Stimulated activated naive CD8-positive, alpha-beta T cell treated with anti-CD3 and anti-CD28 coated beads, Interleukin-15, Interleukin-2, amounts not matched to agents 100 ng/mL and 50 ng/mL, for 24 hours (primary cell): ENCODE measurements around the gene OR52K1.
"Not testable (repeated sequence)": the region's sequence is repeated elsewhere in the genome, so short reads cannot be mapped to it uniquely, and the experiment has no call there.

ENCODE experiments used
- H3K27ac Mint-ChIP-seq: one replicate; pipeline ENCODE4 v1.8.0; 2021; ENCODE audit warnings: mild to moderate bottlenecking, mixed read lengths
- H3K27me3 Mint-ChIP-seq: one replicate; pipeline ENCODE4 v1.8.0; 2021; ENCODE audit warnings: mixed read lengths
- H3K36me3 Mint-ChIP-seq: one replicate; pipeline ENCODE4 v1.8.0; 2021; ENCODE audit warnings: low read depth, mixed read lengths
- H3K4me1 Mint-ChIP-seq: one replicate; pipeline ENCODE4 v1.8.0; 2021; ENCODE audit warnings: low read depth, mixed read lengths
- H3K4me3 Mint-ChIP-seq: one replicate; pipeline ENCODE4 v1.8.0; 2021; ENCODE audit warnings: mild to moderate bottlenecking, mixed read lengths
- H3K9me3 Mint-ChIP-seq: one replicate; pipeline ENCODE4 v1.8.0; 2021; ENCODE audit warnings: mixed read lengths

Gene OR52K1

GRCh38 chr11:4514196-4514595, 31.8 kb downstream of the OR52K1 start:
- Mint-ChIP-seq H3K27me3 (no peaks in the 10 kb centered on the region), H3K27ac (no peak overlapping the region), H3K9me3 (no peaks in the 10 kb centered on the region), H3K4me1 (no peaks in the 10 kb centered on the region), H3K36me3 (no peaks in the 10 kb centered on the region), H3K4me3 (no peak overlapping the region)

- H3K4me3 Mint-ChIP-seq: no peak overlapping the region
- H3K4me1 Mint-ChIP-seq: no peaks in the 10 kb centered on the region
- H3K27ac Mint-ChIP-seq: no peak overlapping the region
- no peaks in the 10 kb centered on the region for H3K36me3 Mint-ChIP-seq
- peaks cover 21% of the 10 kb centered on the region for H3K27me3 Mint-ChIP-seq
- H3K9me3 Mint-ChIP-seq: no peaks in the 10 kb centered on the region
These were observed 39.9 kb downstream of the OR52K1 start for GRCh38 chr11:4522339-4522738.

GRCh38 chr11:4522752-4523151, 40.3 kb downstream of the OR52K1 start:
- H3K4me3 Mint-ChIP-seq: no peak overlapping the region
- H3K27me3 Mint-ChIP-seq: peaks cover 23% of the 10 kb centered on the region
- no peaks in the 10 kb centered on the region for H3K36me3 Mint-ChIP-seq

GRCh38 chr11:4523666-4524065, 41.2 kb downstream of the OR52K1 start:
- H3K4me3 Mint-ChIP-seq: no peak overlapping the region

More at GRCh38 chr11:4522752-4523151, 40.3 kb downstream of the OR52K1 start:
- H3K27ac Mint-ChIP-seq: no peak overlapping the region
- H3K9me3 Mint-ChIP-seq: no peaks in the 10 kb centered on the region
- H3K4me1 Mint-ChIP-seq: no peaks in the 10 kb centered on the region

GRCh38 chr11:4527926-4528325, 45.5 kb downstream of the OR52K1 start:
- Mint-ChIP-seq H3K4me3 (no peak overlapping the region), H3K27me3 (peaks cover 30% of the 10 kb centered on the region), H3K9me3 (no peaks in the 10 kb centered on the region), H3K4me1 (no peaks in the 10 kb centered on the region), H3K36me3 (no peaks in the 10 kb centered on the region), H3K27ac (no peak overlapping the region)

More at GRCh38 chr11:4523666-4524065, 41.2 kb downstream of the OR52K1 start:
- no peaks in the 10 kb centered on the region for H3K4me1 Mint-ChIP-seq
- no peaks in the 10 kb centered on the region for H3K36me3 Mint-ChIP-seq
- H3K27me3 Mint-ChIP-seq: peaks cover 23% of the 10 kb centered on the region
- H3K9me3 Mint-ChIP-seq: no peaks in the 10 kb centered on the region
- H3K27ac Mint-ChIP-seq: no peak overlapping the region

GRCh38 chr11:4531686-4532085, 49.2 kb downstream of the OR52K1 start:
- not testable (repeated sequence) for H3K4me1 Mint-ChIP-seq, H3K27ac Mint-ChIP-seq, H3K9me3 Mint-ChIP-seq, H3K36me3 Mint-ChIP-seq, H3K4me3 Mint-ChIP-seq
- H3K27me3 Mint-ChIP-seq: peaks cover 17% of the 10 kb centered on the region

GRCh38 chr11:4539603-4540219, 57.3 kb downstream of the OR52K1 start:
- H3K4me3 Mint-ChIP-seq: no peak overlapping the region
- no peaks in the 10 kb centered on the region for H3K9me3 Mint-ChIP-seq
- H3K4me1 Mint-ChIP-seq: no peaks in the 10 kb centered on the region
- H3K36me3 Mint-ChIP-seq: no peaks in the 10 kb centered on the region
- no peak overlapping the region for H3K27ac Mint-ChIP-seq
- H3K27me3 Mint-ChIP-seq: peaks cover 15% of the 10 kb centered on the region

- no peaks in the 10 kb centered on the region for H3K9me3 Mint-ChIP-seq
- no peak overlapping the region for H3K4me3 Mint-ChIP-seq
- H3K4me1 Mint-ChIP-seq: no peaks in the 10 kb centered on the region
- no peak overlapping the region for H3K27ac Mint-ChIP-seq
- H3K27me3 Mint-ChIP-seq: peaks cover 15% of the 10 kb centered on the region
- H3K36me3 Mint-ChIP-seq: no peaks in the 10 kb centered on the region
These were observed 58.6 kb downstream of the OR52K1 start for GRCh38 chr11:4541071-4541470.
